ENCODE data around the gene HOXC6. TPM values are rescaled to one million over a fixed set of nuclear protein-coding genes. Genes with fewer than 3 reads are reported as not detected.

HOXC6 gene
- total RNA-seq, 1 experiment from 2014 or later, result 7.1 TPM

DNA sequence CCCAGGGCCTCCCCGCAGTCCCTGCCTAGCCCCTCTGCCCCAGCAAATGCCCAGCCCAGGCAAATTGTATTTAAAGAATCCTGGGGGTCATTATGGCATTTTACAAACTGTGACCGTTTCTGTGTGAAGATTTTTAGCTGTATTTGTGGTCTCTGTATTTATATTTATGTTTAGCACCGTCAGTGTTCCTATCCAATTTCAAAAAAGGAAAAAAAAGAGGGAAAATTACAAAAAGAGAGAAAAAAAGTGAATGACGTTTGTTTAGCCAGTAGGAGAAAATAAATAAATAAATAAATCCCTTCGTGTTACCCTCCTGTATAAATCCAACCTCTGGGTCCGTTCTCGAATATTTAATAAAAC lies 2.2 kb downstream of the HOXC6 start:
- BruUV-seq (replicated peaks), result no TSS peak
- POLR2A ChIA-PET, result interaction anchor here (0.6 to 1.0 kb wide), 2 partner anchors 8 to 159 kb away, joined by 3 read pairs; no protein-coding TSS in a partner anchor

DNA sequence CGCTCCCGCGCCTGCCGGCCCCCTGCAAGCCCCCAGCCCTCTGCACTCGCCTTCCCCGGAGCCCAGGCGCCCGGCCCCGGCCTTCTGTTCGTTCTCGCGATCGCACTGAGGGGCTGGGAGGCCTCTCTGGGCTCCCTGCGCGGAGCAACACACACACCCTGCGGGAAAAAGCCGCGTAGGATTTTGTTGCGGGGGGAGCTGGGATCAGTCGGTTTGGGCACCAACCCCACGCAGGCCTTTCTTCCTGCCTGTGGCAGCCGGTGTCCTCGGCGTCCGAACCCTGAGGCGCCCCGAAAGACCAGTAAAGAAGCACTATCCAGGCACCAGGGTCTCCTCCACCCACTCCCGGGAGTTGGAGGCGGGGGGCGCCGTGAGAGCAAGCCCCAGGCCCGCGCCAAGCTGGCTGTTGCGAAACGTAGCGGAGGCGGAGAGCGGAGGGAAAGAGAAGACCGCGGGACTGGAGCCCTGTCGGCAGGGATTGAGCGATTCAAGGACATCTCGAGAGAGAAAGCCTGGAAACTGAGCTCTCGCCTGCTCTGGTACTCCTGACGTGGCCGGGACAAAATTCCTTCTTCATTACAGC lies 2.7 kb downstream of the HOXC6 start:
- Mint-ChIP-seq H3K27ac (ENCODE audit: low read depth, unreplicated experiment) (no peak overlapping the region), H3K27me3 (ENCODE audit: insufficient read depth, unreplicated experiment) (no peaks in the 10 kb centered on the region), H3K4me3 (ENCODE audit: unreplicated experiment) (no peak overlapping the region), H3K9me3 (ENCODE audit: unreplicated experiment) (no peaks in the 10 kb centered on the region), H3K4me1 (ENCODE audit: insufficient read depth, unreplicated experiment) (peaks cover 5% of the 10 kb centered on the region), H3K36me3 (ENCODE audit: insufficient read depth, unreplicated experiment) (peaks cover 20% of the 10 kb centered on the region)
- TF ChIP-seq, protein P1, sequence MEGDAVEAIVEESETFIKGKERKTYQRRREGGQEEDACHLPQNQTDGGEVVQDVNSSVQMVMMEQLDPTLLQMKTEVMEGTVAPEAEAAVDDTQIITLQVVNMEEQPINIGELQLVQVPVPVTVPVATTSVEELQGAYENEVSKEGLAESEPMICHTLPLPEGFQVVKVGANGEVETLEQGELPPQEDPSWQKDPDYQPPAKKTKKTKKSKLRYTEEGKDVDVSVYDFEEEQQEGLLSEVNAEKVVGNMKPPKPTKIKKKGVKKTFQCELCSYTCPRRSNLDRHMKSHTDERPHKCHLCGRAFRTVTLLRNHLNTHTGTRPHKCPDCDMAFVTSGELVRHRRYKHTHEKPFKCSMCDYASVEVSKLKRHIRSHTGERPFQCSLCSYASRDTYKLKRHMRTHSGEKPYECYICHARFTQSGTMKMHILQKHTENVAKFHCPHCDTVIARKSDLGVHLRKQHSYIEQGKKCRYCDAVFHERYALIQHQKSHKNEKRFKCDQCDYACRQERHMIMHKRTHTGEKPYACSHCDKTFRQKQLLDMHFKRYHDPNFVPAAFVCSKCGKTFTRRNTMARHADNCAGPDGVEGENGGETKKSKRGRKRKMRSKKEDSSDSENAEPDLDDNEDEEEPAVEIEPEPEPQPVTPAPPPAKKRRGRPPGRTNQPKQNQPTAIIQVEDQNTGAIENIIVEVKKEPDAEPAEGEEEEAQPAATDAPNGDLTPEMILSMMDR (IDR thresholded peaks at IDR 0.05; ENCODE audit: unreplicated experiment), result no peak
- DNase-seq (ENCODE audit: unreplicated experiment), result no peak
- intact Hi-C loops (cut with micrococcal nuclease), result no loop called here
- ChIA-PET POLR2A (interaction anchor here (0.7 to 2.6 kb wide), 3 partner anchors 9 to 98 kb away, joined by 3 to 31 read pairs (median 3); no protein-coding TSS in a partner anchor), CTCF (interaction anchor here (0.6 to 9.4 kb wide), 9 partner anchors 8 to 285 kb away, joined by 3 to 233 read pairs (median 7); partner anchors contain the start of genes HOXC8 and SMUG1)
- no TSS peak for BruUV-seq (replicated peaks)

More for the DNA sequence above, 2.2 kb downstream of the HOXC6 start:
- Mint-ChIP-seq H3K36me3 (ENCODE audit: insufficient read depth, unreplicated experiment) (peaks cover 20% of the 10 kb centered on the region), H3K4me3 (ENCODE audit: unreplicated experiment) (no peak overlapping the region), H3K27me3 (ENCODE audit: insufficient read depth, unreplicated experiment) (no peaks in the 10 kb centered on the region), H3K4me1 (ENCODE audit: insufficient read depth, unreplicated experiment) (peaks cover 5% of the 10 kb centered on the region), H3K9me3 (ENCODE audit: unreplicated experiment) (no peaks in the 10 kb centered on the region), H3K27ac (ENCODE audit: low read depth, unreplicated experiment) (no peak overlapping the region)
- intact Hi-C loops (cut with micrococcal nuclease), result no loop called here
- CTCF ChIA-PET, result interaction anchor here (3.4 to 9.4 kb wide), 3 partner anchors 23 to 176 kb away, joined by 33 to 233 read pairs (median 54); partner anchors contain the start of genes HOXC8 and SMUG1
- no peak for DNase-seq (ENCODE audit: unreplicated experiment)
- TF ChIP-seq, protein P1 (IDR thresholded peaks at IDR 0.05; ENCODE audit: unreplicated experiment), result no peak

DNA sequence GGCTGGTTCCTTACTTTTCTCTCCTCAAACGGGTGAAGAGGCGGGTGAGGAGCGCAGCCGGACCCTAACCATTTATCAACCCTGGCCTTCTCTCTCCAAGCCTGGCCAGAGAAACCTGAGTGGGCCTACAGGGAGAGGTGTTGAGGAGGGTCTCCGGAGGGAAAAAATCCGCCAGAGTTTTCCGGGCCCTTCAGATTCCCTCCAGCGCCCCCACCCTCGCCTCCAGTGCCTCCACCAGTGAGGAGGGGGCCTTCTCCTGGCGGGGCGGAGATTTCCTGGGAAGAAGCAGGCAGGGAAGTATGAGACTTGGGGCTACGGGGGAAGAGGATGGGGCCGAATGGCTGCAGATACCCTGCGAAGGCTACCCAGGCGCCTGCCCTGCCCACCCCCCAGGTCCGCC lies 3.2 kb downstream of the HOXC6 start:
- BruUV-seq (replicated peaks), result no TSS peak
- H3K27me3 Mint-ChIP-seq (ENCODE audit: insufficient read depth, unreplicated experiment), result no peaks in the 10 kb centered on the region
- intact Hi-C loops (cut with micrococcal nuclease), result no loop called here
- ChIA-PET CTCF (interaction anchor here (0.6 to 9.4 kb wide), 14 partner anchors 8 to 799 kb away, joined by 3 to 233 read pairs (median 5); partner anchors contain the start of genes HOXC8 and SMUG1), POLR2A (interaction anchor here (0.7 to 2.6 kb wide), 5 partner anchors 15 to 355 kb away, joined by 3 to 31 read pairs (median 4); partner anchors contain the start of gene SMUG1)
- H3K4me3 Mint-ChIP-seq (ENCODE audit: unreplicated experiment), result no peak overlapping the region
- DNase-seq (ENCODE audit: unreplicated experiment), result no peak
- no peak overlapping the region for H3K27ac Mint-ChIP-seq (ENCODE audit: low read depth, unreplicated experiment)
- H3K36me3 Mint-ChIP-seq (ENCODE audit: insufficient read depth, unreplicated experiment), result peaks cover 20% of the 10 kb centered on the region
- peaks cover 5% of the 10 kb centered on the region for H3K4me1 Mint-ChIP-seq (ENCODE audit: insufficient read depth, unreplicated experiment)
- H3K9me3 Mint-ChIP-seq (ENCODE audit: unreplicated experiment), result no peaks in the 10 kb centered on the region
- TF ChIP-seq, protein P1 (IDR thresholded peaks at IDR 0.05; ENCODE audit: unreplicated experiment), result no peak

DNA sequence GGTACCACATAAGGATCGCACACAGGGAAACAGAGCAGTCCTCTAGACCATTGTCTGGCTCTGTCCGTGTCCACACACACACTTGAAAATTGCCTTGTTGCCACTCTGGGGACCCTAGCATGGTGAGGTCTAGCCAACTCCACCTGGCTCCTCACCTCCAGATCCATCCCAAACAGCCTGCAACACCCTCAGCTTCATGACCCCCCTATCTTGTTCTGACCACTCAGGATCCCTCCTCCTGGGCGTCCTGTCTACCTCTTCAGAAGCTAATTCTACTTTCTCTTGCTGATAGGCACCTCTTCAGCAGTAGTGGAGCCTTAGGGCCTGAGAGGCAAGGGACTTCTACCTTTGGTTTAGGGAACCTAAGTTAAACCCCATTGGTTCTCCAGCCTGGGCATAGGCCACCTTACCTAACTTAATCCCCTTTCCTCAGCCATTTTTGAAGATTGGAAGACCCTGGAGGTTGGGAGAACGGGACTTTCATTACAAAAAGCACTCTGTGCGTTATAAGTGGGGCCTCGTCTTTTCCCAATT lies 3.9 kb downstream of the HOXC6 start:
- Mint-ChIP-seq H3K9me3 (ENCODE audit: unreplicated experiment) (no peaks in the 10 kb centered on the region), H3K4me3 (ENCODE audit: unreplicated experiment) (peak overlapping the region; percentile 71), H3K27ac (ENCODE audit: low read depth, unreplicated experiment) (no peak overlapping the region), H3K4me1 (ENCODE audit: insufficient read depth, unreplicated experiment) (peaks cover 8% of the 10 kb centered on the region), H3K36me3 (ENCODE audit: insufficient read depth, unreplicated experiment) (peaks cover 20% of the 10 kb centered on the region), H3K27me3 (ENCODE audit: insufficient read depth, unreplicated experiment) (no peaks in the 10 kb centered on the region)
- intact Hi-C loops (cut with micrococcal nuclease), result loop anchor here (1.0 to 2.0 kb wide), 4 partner anchors 26 to 169 kb away; no protein-coding TSS in a partner anchor
- TF ChIP-seq, protein P1 (IDR thresholded peaks at IDR 0.05; ENCODE audit: unreplicated experiment), result no peak
- BruUV-seq (replicated peaks), result no TSS peak
- DNase-seq (ENCODE audit: unreplicated experiment), result no peak
- ChIA-PET POLR2A (interaction anchor here (0.5 to 2.6 kb wide), 16 partner anchors 8 to 406 kb away, joined by 3 to 31 read pairs (median 4); partner anchors contain the start of genes ATF7, HOXC8 and SMUG1), CTCF (interaction anchor here (0.6 to 9.4 kb wide), 42 partner anchors 9 to 799 kb away, joined by 3 to 233 read pairs (median 4); partner anchors contain the start of genes HOXC4, HOXC8, HOXC9 and SMUG1)
